GM19324 (cell line): ENCODE results near the gene ENPP6.
"Not testable (repeated sequence)": the region's sequence is repeated elsewhere in the genome, so short reads cannot be mapped to it uniquely, and the experiment has no call there.

Experiments used
- ATAC-seq: cut with Tn5 transposase; IDR thresholded peaks from one replicate; pipeline ENCODE4 v1.9.1; 2021; ENCODE audit warnings: mild to moderate bottlenecking, moderate library complexity; ENCODE audit not compliant: unreplicated experiment, low FRiP score

ENPP6 gene

GRCh38 chr4:184237612-184238011 lies 19.9 kb upstream of the ENPP6 start:
- ATAC-seq: no peak

- ATAC-seq: no peak
These were observed 17.9 kb upstream of the ENPP6 start for GRCh38 chr4:184235526-184235925.

GRCh38 chr4:184234155-184234554 lies 16.5 kb upstream of the ENPP6 start:
- ATAC-seq: no peak

- ATAC-seq: no peak
These were observed 15.3 kb upstream of the ENPP6 start for GRCh38 chr4:184232975-184233374.

- no peak for ATAC-seq
These were observed 14.5 kb upstream of the ENPP6 start for GRCh38 chr4:184232202-184232601.

GRCh38 chr4:184231573-184231972 lies 13.9 kb upstream of the ENPP6 start:
- ATAC-seq: no peak

GRCh38 chr4:184228056-184228705 lies 10.5 kb upstream of the ENPP6 start:
- no peak for ATAC-seq

- ATAC-seq: no peak
These were observed 1.2 kb downstream of the ENPP6 start for GRCh38 chr4:184216515-184216914.

GRCh38 chr4:184215709-184216328 lies 1.9 kb downstream of the ENPP6 start:
- no peak for ATAC-seq

GRCh38 chr4:184214931-184215330 lies 2.7 kb downstream of the ENPP6 start:
- no peak for ATAC-seq

- not testable (repeated sequence) for ATAC-seq
These were observed 9.7 kb downstream of the ENPP6 start for GRCh38 chr4:184207734-184208607.

- ATAC-seq: no peak
These were observed 12.4 kb downstream of the ENPP6 start for GRCh38 chr4:184205243-184205642.

GRCh38 chr4:184203300-184203699 lies 14.4 kb downstream of the ENPP6 start:
- no peak for ATAC-seq

- ATAC-seq: no peak
These were observed 16.5 kb downstream of the ENPP6 start for GRCh38 chr4:184201179-184201578.

- no peak for ATAC-seq
These were observed 17.4 kb downstream of the ENPP6 start for GRCh38 chr4:184200296-184200695.

GRCh38 chr4:184199780-184200179 lies 17.9 kb downstream of the ENPP6 start:
- ATAC-seq: no peak

GRCh38 chr4:184198190-184198589 lies 19.5 kb downstream of the ENPP6 start:
- ATAC-seq: no peak

- ATAC-seq: no peak
These were observed 20.1 kb downstream of the ENPP6 start for GRCh38 chr4:184197536-184198082.

- ATAC-seq: no peak
These were observed 20.8 kb downstream of the ENPP6 start for GRCh38 chr4:184196730-184197385.
